Measurements from ENCODE around the gene PEX10.
A peak's percentile ranks its signal among the peaks of the same experiment; 100 is the strongest.

PEX10 gene

GRCh38 chr1:2375246-2375922, 37.0 kb downstream of the PEX10 start:
- DNase-seq (ENCODE audit: low read depth in 2 of 2), result no peak

- DNase-seq (ENCODE audit: low read depth in 2 of 2), result no peak
These were observed 37.9 kb downstream of the PEX10 start for GRCh38 chr1:2374252-2375155.

- DNase-seq (ENCODE audit: low read depth in 2 of 2), result no peak
These were observed 38.7 kb downstream of the PEX10 start for GRCh38 chr1:2373551-2374251.

GRCh38 chr1:2372551-2373490, 39.5 kb downstream of the PEX10 start:
- no peak for DNase-seq (ENCODE audit: low read depth in 2 of 2)

GRCh38 chr1:2368053-2368744, 44.2 kb downstream of the PEX10 start:
- DNase-seq (ENCODE audit: low read depth in 2 of 2), result no peak

- DNase-seq (ENCODE audit: low read depth in 2 of 2), result no peak
These were observed 48.4 kb downstream of the PEX10 start for GRCh38 chr1:2363847-2364513.

- DNase-seq (ENCODE audit: low read depth in 2 of 2), result peak; percentile 12 to 15
These were observed 51.6 kb downstream of the PEX10 start for GRCh38 chr1:2360588-2361364.

GRCh38 chr1:2358651-2359640, 53.4 kb downstream of the PEX10 start:
- DNase-seq (ENCODE audit: low read depth in 2 of 2), result no peak

- no peak for DNase-seq (ENCODE audit: low read depth in 2 of 2)
These were observed 54.3 kb downstream of the PEX10 start for GRCh38 chr1:2358072-2358471.

- no peak for DNase-seq (ENCODE audit: low read depth in 2 of 2)
These were observed 55.2 kb downstream of the PEX10 start for GRCh38 chr1:2356911-2357845.

GRCh38 chr1:2356401-2356800, 56.0 kb downstream of the PEX10 start:
- DNase-seq (ENCODE audit: low read depth in 2 of 2), result no peak

GRCh38 chr1:2355373-2356261, 56.7 kb downstream of the PEX10 start:
- DNase-seq (ENCODE audit: low read depth in 2 of 2), result no peak

- DNase-seq (ENCODE audit: low read depth in 2 of 2), result no peak
These were observed 57.6 kb downstream of the PEX10 start for GRCh38 chr1:2354511-2355372.

All from fibroblast of skin of left biceps (primary cell).